Measurements from ENCODE around the gene ZNF132. TPM values are rescaled to one million over a fixed set of nuclear protein-coding genes. Genes with fewer than 3 reads are reported as not detected.

Gene ZNF132
- total RNA-seq (ENCODE audit: low replicate concordance), result 5.9 and 8.3 TPM in 2 replicates

GRCh38 chr19:58439576-58440554, at the start of gene ZNF132:
ZNF132 (minus strand) TSS chr19:58440153; CDS start chr19:58439821, 332 bp downstream.

DNA sequence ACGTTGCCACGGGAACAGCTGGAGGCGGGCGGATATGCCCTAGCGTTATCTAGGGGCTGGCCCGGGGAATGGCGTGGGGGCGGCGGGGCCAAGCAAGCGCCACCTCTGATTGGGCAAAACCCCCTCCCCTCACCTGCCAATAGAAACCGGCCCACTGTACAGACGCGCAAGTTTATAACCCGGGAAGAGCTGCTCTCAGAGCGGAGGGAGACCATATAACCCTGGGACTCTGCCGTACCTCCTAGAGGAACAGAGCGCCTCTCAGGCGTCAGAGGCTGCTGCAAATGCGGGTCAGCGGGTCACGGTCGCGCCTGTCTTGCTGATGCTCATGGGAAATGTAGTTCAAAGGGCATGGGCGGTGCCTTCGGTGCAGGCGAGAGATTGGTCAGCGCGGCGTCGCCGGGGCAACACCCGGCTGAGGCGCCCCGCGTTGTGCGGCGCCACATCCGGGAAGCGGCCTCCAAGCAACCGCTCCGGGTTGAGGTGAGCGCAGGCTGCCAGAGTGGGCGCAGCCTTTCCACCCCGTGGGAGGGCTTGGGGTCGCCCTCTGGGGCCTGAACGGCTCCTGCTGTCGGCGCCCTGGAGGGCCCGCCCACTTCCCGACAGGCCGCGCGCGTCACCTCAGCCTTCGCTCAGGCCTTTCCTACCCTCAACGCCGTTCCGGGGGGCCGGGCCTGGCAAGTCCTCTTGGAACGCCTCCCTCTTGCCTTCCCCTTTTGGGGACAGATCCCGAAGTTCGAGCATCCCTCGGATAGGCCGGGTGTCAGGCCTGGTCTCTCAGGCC, 36.0 kb upstream of the ZNF132 start, which contains the start of gene ZNF446:
TSS of gene ZNF446 (plus strand) at position 639 of the 784 bp plus-strand sequence. CDS start 867 bp downstream, outside the sequence.

GRCh38 chr19:58466760-58467589, 27.0 kb upstream of the ZNF132 start, which contains the start of gene ZNF324:
ZNF324 (plus strand) TSS chr19:58467080; CDS start chr19:58469186, 2,106 bp downstream.

DNA sequence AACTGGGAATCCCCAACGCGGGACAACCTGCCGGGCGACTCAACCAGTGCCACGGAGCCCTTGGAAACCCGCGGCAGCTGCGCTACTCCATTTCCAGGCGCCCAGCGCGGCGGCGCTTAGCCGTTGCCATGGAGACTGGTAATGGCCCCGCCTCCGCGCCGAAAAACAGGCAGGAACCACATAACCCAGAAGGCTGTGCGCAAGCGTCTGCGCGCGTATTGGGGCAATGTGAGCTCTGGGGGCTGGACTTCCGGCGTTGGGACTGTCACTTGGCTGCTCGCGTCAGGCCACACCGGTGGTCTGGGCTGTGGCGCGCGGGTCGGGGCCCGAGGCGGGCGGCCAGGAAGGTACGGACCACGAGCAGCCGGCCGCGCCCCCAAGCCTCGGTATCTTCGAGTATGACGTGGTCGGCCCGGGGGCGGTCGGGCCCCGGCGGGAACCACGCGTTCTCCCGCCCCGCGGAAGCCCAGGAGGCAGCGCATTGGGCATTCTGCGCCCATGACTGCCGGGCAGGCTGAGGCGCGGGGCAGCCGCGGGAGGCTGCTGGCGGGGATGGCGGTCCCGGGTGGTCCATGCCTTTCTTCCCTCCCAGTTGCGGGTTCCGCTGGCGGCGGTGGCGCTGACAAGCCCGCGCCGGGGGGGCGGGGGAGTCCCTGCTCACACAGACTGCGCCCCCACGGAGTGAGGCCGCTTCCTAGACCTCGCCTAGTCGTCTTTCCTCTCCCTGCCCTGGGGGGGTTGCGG, 11.6 kb upstream of the ZNF132 start, which contains the start of gene ZNF324B:
TSS of gene ZNF324B (plus strand) at position 265 of the 744 bp plus-strand sequence. CDS start 2,080 bp downstream, outside the sequence.

DNA sequence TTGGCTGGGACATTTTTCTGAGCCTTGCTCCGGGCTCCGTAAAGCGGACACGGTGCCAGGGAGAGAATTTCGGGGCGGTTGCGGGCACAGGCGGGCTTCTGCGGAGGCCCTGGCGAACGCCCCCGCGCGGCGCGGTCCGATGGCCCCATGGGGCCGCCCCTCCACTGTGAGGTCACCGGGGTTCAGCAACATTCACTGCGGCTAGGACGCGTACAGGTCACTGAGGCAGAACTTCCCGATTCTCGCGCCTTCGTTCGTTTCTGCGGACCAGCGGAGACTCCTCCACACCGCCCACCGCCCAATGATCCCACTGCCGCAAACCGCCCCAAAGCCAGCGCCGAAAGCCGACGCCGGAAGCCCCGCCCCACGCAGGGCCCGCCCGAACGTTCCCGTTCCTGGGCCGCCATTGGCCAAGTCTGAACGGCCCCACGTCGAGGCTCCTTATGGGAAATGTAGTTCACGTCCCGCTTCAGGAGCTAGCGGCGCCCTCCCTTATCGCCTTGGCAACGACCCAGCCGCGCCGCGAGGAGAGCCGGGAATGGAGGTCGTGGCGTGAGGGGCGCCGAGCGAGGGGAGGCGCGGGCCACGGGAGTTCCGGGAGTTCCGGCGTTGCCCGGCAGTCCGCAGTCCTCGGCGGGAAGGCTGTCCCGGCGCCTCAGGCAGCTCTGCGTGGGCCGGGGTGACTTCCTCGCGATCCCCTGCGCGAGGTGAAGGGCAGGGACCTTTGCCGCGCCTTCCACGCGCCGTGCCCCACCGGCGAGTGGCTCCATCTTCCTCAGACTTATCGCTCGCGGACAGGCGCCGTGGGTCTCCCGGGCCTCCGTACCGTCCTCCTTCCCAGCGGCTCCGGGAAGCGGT, 31.6 kb downstream of the ZNF132 start, which contains the start of gene ZNF584:
TSS of gene ZNF584 (plus strand) at position 498 of the 858 bp plus-strand sequence. CDS start 499 bp downstream, outside the sequence.

GRCh38 chr19:58395220-58395978, 44.6 kb downstream of the ZNF132 start, which contains the start of gene RNF225:
RNF225 (plus strand) TSS chr19:58395656; CDS start chr19:58396090, 434 bp downstream.

GRCh38 chr19:58386576-58387337, 53.2 kb downstream of the ZNF132 start, which contains the start of gene RPS5:
RPS5 (plus strand) TSS chr19:58387269; CDS start chr19:58388138, 869 bp downstream.

Other genes starting within 250 kb of the ZNF132 start
- gene ZNF544, start 211.2 kb downstream of the ZNF132 start, total RNA-seq (ENCODE audit: low replicate concordance), result 13.8 and 29.7 TPM in 2 replicates
- gene ZNF8, start 161.2 kb downstream of the ZNF132 start, total RNA-seq (ENCODE audit: low replicate concordance), result 1.6 and 2.6 TPM in 2 replicates
- gene ERVK3-1, start 134.8 kb downstream of the ZNF132 start, total RNA-seq (ENCODE audit: low replicate concordance), result 25.6 and 28.2 TPM in 2 replicates
- 2.0 and 2.3 TPM in 2 replicates for gene ZSCAN22, start 113.2 kb downstream of the ZNF132 start, total RNA-seq (ENCODE audit: low replicate concordance)
- 16.8 and 28.1 TPM in 2 replicates for gene A1BG, start 86.7 kb downstream of the ZNF132 start, total RNA-seq (ENCODE audit: low replicate concordance)
- 0.68 and 1.4 TPM in 2 replicates for gene ZNF497, start 77.4 kb downstream of the ZNF132 start, total RNA-seq (ENCODE audit: low replicate concordance)
- gene ZNF837, start 59.1 kb downstream of the ZNF132 start, total RNA-seq (ENCODE audit: low replicate concordance), result 0.35 and 2.0 TPM in 2 replicates
- 3,343 and 4,752 TPM in 2 replicates for gene RPS5, start 52.9 kb downstream of the ZNF132 start, total RNA-seq (ENCODE audit: low replicate concordance)
- 0.15 TPM in 1 of 2 replicates, not detected in the other for gene RNF225, start 44.5 kb downstream of the ZNF132 start, total RNA-seq (ENCODE audit: low replicate concordance)
- 8.5 and 19.1 TPM in 2 replicates for gene ZNF584, start 31.5 kb downstream of the ZNF132 start, total RNA-seq (ENCODE audit: low replicate concordance)
- 8.3 and 16.8 TPM in 2 replicates for gene ZNF324B, start 11.5 kb upstream of the ZNF132 start, total RNA-seq (ENCODE audit: low replicate concordance)
- gene ZNF324, start 26.9 kb upstream of the ZNF132 start, total RNA-seq (ENCODE audit: low replicate concordance), result 12.6 and 16.7 TPM in 2 replicates
- gene ZNF446, start 36.2 kb upstream of the ZNF132 start, total RNA-seq (ENCODE audit: low replicate concordance), result 4.0 and 6.1 TPM in 2 replicates
- 13.1 and 24.8 TPM in 2 replicates for gene SLC27A5, start 71.8 kb upstream of the ZNF132 start, total RNA-seq (ENCODE audit: low replicate concordance)
- 5.0 and 5.4 TPM in 2 replicates for gene ZBTB45, start 79.7 kb upstream of the ZNF132 start, total RNA-seq (ENCODE audit: low replicate concordance)
- 368 and 427 TPM in 2 replicates for gene TRIM28, start 103.9 kb upstream of the ZNF132 start, total RNA-seq (ENCODE audit: low replicate concordance)
- gene CHMP2A, start 115.0 kb upstream of the ZNF132 start, total RNA-seq (ENCODE audit: low replicate concordance), result 182 and 214 TPM in 2 replicates
- 95.1 and 115 TPM in 2 replicates for gene UBE2M, start 118.5 kb upstream of the ZNF132 start, total RNA-seq (ENCODE audit: low replicate concordance)
- gene MZF1, start 133.2 kb upstream of the ZNF132 start, total RNA-seq (ENCODE audit: low replicate concordance), result 9.5 and 15.8 TPM in 2 replicates

All from smooth muscle cell of the coronary artery (primary cell).